Panc1 (cell line): ENCODE measurements around the gene PARP12. TPM values are rescaled to one million over a fixed set of nuclear protein-coding genes. Genes with fewer than 3 reads are reported as not detected.

ENCODE experiments used
- ATAC-seq: fragments of 200-7000 bp; cut with Tn5 transposase; 2 replicates; pipeline ENCODE4 v1.9.1; 2020; ENCODE audit warnings: mild to moderate bottlenecking, moderate library complexity
- BruUV-seq: library from RNA; stranded (reverse); fragments of 400-500 nt; replicated peaks from 2 replicates; lab custom pipeline; 2021; lab: Mats Ljungman, UMichigan
- CTCF ChIA-PET: fragments of 300-600 bp; sonication (Branson Sonifier 250); formaldehyde crosslinking; loops from one replicate; lab custom pipeline; 2022; ENCODE audit warnings: antibody characterized with exemption; lab: Charles Lee
- POLR2A ChIA-PET: fragments of 300-600 bp; sonication (Branson Sonifier 250); formaldehyde crosslinking; loops from one replicate; lab custom pipeline; 2022; ENCODE audit warnings: antibody characterized with exemption; lab: Charles Lee
- DNase-seq: peaks from one replicate; pipeline ENCODE4 v3.0.0-alpha.2; 2010; ENCODE audit warnings: low read depth, low spot score
- H3K27ac ChIP-seq: 2 replicates; pipeline ENCODE4 v1.5.1; 2011; ENCODE audit warnings: mild to moderate bottlenecking, low read length, inconsistent platforms
- H3K27me3 ChIP-seq: fragments of 200-500 bp; sonication (Bioruptor generic); 2 replicates; pipeline ENCODE4 v1.6.0; 2014; ENCODE audit warnings: low read length, inconsistent platforms; ENCODE audit not compliant: control insufficient read depth, insufficient read depth
- H3K36me3 ChIP-seq: fragments of 200-500 bp; sonication (Bioruptor generic); 2 replicates; pipeline ENCODE4 v1.5.1; 2014; ENCODE audit warnings: inconsistent platforms, mild to moderate bottlenecking, low read length, moderate library complexity; ENCODE audit not compliant: control insufficient read depth, insufficient read depth
- H3K4me1 ChIP-seq: 2 replicates; pipeline ENCODE4 v1.5.1; 2011; ENCODE audit warnings: inconsistent platforms, mild to moderate bottlenecking, low read length, moderate library complexity; ENCODE audit not compliant: control insufficient read depth, insufficient read depth
- H3K4me3 ChIP-seq, 2 experiments: 2 replicates each; pipeline ENCODE4 v1.5.1; 2011 to 2012; ENCODE audit warnings: low read depth in 2 of 2, low read length in 2 of 2, mild to moderate bottlenecking in 2 of 2, inconsistent platforms in 1 of 2, moderate library complexity in 1 of 2
- H3K9me3 ChIP-seq: fragments of 200-500 bp; sonication (Bioruptor generic); 2 replicates; pipeline ENCODE4 v1.5.1; 2014; ENCODE audit warnings: low read depth, mild to moderate bottlenecking, inconsistent platforms, low read length, moderate library complexity; ENCODE audit not compliant: control insufficient read depth, insufficient read depth
- POLR2AphosphoS5 ChIP-seq: IDR thresholded peaks from 2 replicates; pipeline ENCODE4 v1.6.1; 2012; ENCODE audit warnings: mild to moderate bottlenecking, low read depth, low read length, moderate library complexity
- REST ChIP-seq, 2 experiments: IDR thresholded peaks; 2 replicates each; pipeline ENCODE4 v1.6.1; 2011 to 2012; ENCODE audit warnings: low read depth in 2 of 2, control low read depth in 1 of 2, low read length in 1 of 2, mild to moderate bottlenecking in 1 of 2, moderate library complexity in 1 of 2; ENCODE audit not compliant: insufficient read depth in 1 of 2
- SIN3A ChIP-seq: IDR thresholded peaks from 2 replicates; pipeline ENCODE4 v1.6.1; 2012; ENCODE audit warnings: low read depth, mild to moderate bottlenecking, low read length, moderate library complexity, borderline replicate concordance; ENCODE audit not compliant: insufficient read depth
- TCF7L2 ChIP-seq: IDR thresholded peaks from 2 replicates; pipeline ENCODE4 v1.6.1; 2011; ENCODE audit warnings: mild to moderate bottlenecking, low read depth, low read length, inconsistent platforms
- in situ Hi-C: cut with HindIII; loops from 2 replicates; pipeline ENCODE4 v1.10.0; 2016; ENCODE audit warnings: low sequenced_read_pairs, low pct_unique_long_range_greater_than_20kb
- intact Hi-C: fragments of 100-400 bp; cut with micrococcal nuclease; formaldehyde crosslinking; loops from one replicate; pipeline ENCODE4 v1.10.0; 2022; ENCODE audit not compliant: unreplicated experiment
- total RNA-seq: library from RNA; stranded (reverse); gene quantifications from one replicate; pipeline ENCODE4 v1.2.1, GENCODE V29; 2021; ENCODE audit not compliant: unreplicated experiment
- TF ChIP-seq, protein P1 (sequence below): fragments of 450-650 bp; IDR thresholded peaks from 2 replicates; pipeline ENCODE4 v1.5.1; 2017; ENCODE audit warnings: mild to moderate bottlenecking

Gene PARP12
- total RNA-seq, 1 experiment from 2014 or later: 31.7 TPM

DNA sequence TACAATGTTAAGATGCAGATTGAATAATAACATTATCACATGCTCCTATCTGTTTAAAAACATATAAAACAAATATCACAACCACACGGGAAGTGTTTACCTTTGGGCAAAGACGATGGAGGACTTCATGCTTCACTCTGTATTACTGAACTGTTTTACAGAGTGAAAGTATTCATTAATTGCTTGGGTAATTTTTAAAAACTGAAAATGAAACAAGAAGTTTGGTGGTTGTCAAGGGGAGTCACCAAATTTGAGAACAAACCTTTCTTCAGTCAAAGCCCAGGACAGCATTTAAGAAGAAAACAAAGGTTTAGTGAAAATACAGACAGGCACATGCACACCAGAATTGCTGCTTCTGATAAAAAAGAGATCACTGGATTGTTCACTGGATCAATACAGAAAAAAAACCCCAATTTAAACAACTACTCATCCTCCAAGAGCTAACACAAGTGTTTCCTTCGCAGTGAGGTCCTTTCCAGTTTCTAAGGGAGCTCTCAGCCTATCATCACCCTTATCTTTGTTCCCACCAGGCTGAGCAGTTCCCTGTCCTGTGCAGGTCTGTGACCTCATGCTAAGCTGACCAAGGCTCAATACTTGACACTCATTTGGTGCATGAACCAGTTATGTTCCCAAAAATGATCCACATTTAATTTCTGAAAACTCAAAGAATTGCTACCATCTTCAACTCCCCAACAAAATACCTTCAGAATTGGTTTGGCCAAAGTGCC is 8.8 kb downstream of the PARP12 start:
- Histone ChIP-seq H3K27ac (no peak overlapping the region), H3K4me1 (peaks cover under 1% of the 10 kb centered on the region), H3K27me3 (no peaks in the 10 kb centered on the region), H3K36me3 (peaks cover 4% of the 10 kb centered on the region), H3K4me3 (no peak overlapping the region), H3K9me3 (no peaks in the 10 kb centered on the region)
- intact Hi-C loops (no loop called here), in situ Hi-C loops (no loop called here)
- ChIA-PET POLR2A (no interaction called here), CTCF (no interaction called here)
- TF ChIP-seq SIN3A: no peak
- TF ChIP-seq, protein P1, sequence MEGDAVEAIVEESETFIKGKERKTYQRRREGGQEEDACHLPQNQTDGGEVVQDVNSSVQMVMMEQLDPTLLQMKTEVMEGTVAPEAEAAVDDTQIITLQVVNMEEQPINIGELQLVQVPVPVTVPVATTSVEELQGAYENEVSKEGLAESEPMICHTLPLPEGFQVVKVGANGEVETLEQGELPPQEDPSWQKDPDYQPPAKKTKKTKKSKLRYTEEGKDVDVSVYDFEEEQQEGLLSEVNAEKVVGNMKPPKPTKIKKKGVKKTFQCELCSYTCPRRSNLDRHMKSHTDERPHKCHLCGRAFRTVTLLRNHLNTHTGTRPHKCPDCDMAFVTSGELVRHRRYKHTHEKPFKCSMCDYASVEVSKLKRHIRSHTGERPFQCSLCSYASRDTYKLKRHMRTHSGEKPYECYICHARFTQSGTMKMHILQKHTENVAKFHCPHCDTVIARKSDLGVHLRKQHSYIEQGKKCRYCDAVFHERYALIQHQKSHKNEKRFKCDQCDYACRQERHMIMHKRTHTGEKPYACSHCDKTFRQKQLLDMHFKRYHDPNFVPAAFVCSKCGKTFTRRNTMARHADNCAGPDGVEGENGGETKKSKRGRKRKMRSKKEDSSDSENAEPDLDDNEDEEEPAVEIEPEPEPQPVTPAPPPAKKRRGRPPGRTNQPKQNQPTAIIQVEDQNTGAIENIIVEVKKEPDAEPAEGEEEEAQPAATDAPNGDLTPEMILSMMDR: no peak
- TF ChIP-seq POLR2AphosphoS5: no peak
- no peak for TF ChIP-seq REST (IDR thresholded peaks at IDR 0.05; ENCODE audit: insufficient read depth in 1 of 2, low read depth in 2 of 2, low read length in 1 of 2)
- no peak for TF ChIP-seq TCF7L2
- no TSS peak for BruUV-seq
- ATAC-seq (no peak), DNase-seq (no peak)

DNA sequence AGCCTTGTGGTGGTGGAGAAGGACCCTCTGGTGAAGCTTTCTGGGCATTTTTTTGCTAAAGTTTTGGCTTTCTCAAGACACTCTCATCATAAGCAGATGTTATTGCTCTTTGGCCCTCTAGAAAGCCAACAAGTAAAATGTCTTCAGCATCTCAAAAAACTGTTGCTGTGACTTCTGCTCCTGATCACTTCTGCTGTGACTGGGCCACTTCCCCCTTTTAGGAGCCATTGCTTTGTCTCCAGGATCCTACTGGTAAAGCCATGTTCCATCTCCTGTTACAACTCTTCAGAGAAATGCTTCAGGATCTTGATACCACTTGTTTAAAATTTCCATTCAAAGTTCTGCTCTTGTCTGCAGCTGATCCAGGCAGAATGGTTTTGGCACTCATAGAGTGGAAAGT is 10.9 kb downstream of the PARP12 start:
- POLR2A ChIA-PET: no interaction called here
- Histone ChIP-seq H3K4me1 (no peaks in the 10 kb centered on the region; the same call in 1 of the 2 replicates), H3K4me3 (no peak overlapping the region), H3K36me3 (peaks cover 4% of the 10 kb centered on the region), H3K9me3 (no peaks in the 10 kb centered on the region), H3K27ac (no peak overlapping the region), H3K27me3 (no peaks in the 10 kb centered on the region)
- DNase-seq (no peak), ATAC-seq (no peak)
- no TSS peak for BruUV-seq
- intact Hi-C loops (no loop called here), in situ Hi-C loops (no loop called here)
- CTCF ChIA-PET: no interaction called here
- TF ChIP-seq POLR2AphosphoS5: no peak
- TF ChIP-seq TCF7L2: no peak
- no peak for TF ChIP-seq SIN3A
- TF ChIP-seq, protein P1: no peak
- no peak for TF ChIP-seq REST (IDR thresholded peaks at IDR 0.05; ENCODE audit: insufficient read depth in 1 of 2, low read depth in 2 of 2, low read length in 1 of 2)
